Astrocyte of the hippocampus (primary cell): ENCODE data around the gene ACTL7B.
"Not testable (repeated sequence)": the region's sequence is repeated elsewhere in the genome, so short reads cannot be mapped to it uniquely, and the experiment has no call there.

ENCODE experiments used
- DNase-seq: peaks from one replicate; pipeline ENCODE4 v3.0.0; 2011; ENCODE audit warnings: low read depth, low spot score

The ACTL7B gene

DNA sequence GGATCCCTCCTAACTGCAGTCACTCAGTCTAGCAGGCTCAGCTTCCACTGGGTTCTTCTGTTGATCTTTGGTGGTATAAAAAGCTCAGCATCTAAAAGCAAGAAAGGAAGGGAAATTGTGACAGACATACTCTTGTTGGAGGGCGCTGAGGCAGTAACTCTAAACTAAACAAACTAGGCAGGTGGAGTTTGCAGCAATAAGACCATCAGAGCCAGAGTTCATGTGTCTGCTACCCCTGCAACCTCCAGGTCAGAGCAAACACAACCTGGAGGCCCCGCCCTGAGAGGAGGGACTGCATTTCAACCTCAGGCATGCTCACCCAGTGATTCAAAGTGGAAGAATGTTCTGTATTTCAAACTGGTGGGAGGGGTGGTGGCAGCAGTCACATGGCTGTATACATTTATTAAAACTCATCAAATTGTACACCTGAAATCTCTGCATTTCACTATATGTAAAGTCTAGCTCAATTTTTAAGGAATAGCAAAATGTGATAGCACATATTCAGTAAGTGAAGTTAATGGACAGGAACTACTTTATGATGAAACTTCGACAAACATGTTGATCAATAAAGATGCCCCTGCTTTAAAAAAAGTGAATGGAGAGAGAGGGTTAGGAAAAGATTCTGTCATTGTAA lies 13.4 kb upstream of the ACTL7B start:
- DNase-seq = peak; percentile 85

DNA sequence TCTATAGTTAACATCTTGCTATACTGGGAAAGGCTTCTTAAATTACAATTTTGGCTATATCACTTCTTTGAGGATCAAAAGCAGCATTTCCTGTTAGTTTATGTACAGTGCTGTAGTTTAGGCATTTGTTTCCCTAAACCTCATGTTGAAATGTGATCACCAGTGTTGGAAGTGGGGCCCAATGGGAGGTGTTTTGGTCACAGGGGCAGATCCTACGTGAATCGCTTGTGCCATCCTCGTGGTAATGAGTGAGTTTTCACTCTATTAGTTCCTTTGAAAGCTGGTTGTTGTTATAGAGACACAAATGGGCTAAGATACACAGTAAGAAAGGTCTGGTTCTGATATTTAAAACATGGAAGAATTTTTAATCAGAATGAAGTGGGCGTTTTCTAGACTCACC lies 12.0 kb upstream of the ACTL7B start:
- no peak for DNase-seq

DNA sequence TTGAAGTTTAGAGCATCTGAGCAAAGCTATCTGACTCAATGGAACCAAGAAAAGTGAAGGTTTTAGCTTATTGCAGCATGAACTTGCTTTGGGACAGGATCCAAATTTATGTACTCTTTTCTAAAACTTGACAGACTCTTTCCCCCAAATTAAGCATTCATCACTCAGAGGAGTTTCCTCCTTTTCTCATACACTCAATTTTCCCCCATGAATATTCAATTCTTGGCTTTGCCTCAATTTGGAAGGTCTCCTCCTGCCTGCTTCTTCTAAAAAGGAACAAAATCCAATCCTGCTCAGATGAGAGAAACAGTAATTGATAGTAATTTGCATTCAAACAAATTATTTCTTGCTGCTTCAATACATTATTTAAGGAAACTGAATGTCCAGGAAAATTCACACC lies 11.3 kb upstream of the ACTL7B start:
- DNase-seq = no peak

DNA sequence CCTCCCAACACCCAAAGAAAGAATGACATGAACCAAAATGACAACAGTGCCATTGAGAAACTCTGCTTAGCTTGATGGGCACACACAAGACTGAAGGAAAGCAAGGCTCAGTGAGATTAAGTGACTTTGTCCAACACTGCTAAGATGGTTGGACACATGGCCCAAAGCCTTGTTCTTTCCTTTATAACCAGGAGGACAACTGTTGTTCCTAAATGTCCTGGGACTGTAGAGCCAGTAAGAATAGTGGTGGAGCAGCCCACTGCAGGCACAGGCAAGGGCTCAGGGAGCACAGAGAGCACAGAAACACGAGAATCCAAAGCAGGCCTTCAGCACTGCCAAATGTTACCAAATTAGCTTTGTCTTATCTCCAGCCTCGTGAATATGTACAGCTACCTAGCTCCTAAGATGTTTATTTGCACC lies 10.2 kb upstream of the ACTL7B start:
- no peak for DNase-seq

DNA sequence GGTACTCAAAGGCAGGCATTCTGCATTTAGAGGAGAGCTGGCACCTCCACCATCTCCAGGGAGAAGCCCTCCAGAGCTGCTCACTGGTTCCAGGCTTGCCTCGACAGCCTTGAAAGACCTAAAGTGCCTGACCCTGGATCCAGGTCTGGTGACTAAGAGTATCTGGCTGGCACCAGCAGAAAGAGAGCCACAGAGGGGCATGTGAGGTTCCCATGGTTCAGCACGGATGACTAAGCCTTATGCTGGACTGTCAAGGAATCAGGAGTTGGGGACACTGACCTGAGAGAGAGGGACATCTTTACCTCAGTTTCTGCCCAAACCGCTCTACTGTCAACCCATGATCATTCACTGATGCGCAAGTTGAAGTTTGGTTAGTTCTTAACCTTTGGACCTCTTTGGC lies 9.3 kb upstream of the ACTL7B start:
- no peak for DNase-seq

DNA sequence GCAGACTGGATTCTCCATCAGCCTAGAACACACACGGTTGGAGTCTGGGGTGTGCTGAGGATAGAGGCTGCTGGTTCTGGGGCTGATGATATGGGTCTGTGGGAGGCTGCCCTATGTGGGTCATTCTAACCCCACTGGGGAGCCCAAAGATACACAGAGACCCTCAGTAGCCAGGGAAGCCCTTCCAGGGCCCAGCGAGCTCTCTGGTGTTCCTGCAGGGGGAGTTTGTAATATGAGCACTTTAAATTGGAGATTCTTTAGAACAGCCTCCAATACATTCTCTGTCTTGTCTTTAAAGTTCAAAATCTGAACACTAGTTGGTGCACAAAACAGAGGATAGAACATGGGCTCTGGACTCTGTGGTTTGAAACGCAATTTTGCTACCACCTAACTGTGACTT lies 8.7 kb upstream of the ACTL7B start:
- DNase-seq = no peak

DNA sequence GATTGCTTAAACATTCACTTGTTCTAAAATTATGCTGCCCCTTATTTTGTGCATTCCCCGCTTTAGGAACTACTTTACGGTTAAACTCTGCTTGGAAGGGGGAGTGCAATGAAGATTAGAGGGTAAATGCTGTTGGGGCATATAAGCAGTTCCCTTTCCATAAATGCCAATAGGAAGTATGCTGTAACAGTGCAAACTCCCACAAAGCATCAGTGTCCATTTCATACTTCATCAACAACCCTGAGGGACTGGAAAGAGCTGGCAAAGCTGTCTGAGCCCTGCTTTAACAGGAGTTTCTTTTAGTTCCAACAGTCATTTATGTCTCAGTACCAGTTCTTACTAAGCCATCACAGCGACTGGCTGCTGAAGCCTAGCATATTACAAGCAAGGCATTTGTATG lies 8.1 kb upstream of the ACTL7B start:
- no peak for DNase-seq

DNA sequence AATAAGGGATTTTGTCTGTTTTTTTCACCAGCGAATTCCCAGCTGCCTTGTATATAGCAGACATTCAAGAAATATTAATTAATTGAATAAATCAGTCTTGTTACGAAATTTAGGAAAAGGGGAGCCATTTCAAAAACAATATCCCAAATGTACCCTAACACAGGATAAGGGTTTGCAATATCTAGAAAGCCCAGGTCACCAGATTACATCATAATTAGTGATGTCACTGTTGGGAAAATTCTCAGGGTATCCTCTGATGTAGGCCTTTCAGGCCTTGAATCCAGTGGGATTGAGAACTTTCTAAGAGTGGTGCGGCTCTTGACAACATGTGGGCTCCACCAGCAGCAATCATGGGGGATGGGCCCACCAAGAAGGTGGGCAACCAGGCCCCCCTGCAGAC lies 6.2 kb upstream of the ACTL7B start, which contains the start of gene ACTL7A:
ACTL7A (plus strand) TSS at position 270 of the 400 bp plus-strand sequence; CDS start at position 327, 57 bp downstream.
- DNase-seq = no peak

DNA sequence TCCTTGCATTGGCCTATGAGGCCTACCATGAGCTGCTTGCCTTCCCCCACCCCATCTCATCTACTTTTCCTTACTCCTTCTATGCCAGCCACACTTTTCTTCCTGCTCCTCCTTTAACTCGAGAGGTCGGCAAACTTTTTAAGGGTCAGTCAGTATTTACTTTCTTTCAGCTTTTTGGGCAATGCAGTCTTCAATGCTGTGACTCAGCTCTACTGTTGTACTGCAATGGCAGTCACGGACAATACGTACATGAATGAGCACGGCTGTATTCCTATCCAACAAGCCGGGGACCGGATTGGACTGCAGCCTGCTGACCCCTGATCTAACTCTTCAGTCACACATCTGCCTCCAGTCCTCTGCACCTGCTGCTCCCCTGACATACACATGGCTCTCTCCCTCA lies 5.7 kb upstream of the ACTL7B start:
- DNase-seq = no peak

DNA sequence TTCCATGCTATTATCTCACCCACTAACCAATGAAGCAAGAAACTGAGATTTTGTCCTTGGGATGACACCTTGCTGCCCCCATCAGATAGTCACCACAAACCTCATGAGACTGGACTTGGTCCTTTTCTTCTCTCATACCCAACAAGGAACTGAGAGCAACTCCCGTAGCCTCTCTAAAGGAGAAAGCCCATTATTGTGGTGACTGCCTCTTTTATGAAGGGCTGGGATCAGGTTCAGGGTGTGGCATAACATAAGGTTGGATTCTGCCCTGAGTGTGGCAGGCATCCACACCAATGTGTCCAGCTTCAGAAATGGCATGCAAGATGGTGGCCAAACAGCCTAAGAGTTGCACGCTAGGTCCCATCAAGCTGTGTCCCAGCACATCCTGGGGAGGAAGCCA lies 5.0 kb upstream of the ACTL7B start:
- DNase-seq = no peak

DNA sequence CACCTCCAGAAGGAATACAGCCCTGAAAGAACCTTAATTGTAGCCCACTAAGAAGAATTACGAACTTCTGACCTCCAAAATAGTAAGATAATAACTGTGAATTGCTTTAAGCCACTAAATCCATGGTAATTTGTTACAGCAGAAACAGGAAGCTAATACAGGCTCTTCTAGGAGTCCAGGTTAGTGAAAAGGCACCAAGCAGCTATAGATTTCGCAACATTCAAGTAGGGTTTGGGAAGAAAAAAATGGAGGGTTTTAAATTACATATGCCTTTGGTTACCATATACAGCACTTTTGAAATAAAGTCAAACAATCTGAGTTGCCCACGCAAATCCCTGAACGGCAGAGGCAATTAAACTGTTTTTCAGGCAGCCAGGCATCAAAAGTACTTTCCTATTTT lies 4.6 kb upstream of the ACTL7B start:
- DNase-seq = no peak

DNA sequence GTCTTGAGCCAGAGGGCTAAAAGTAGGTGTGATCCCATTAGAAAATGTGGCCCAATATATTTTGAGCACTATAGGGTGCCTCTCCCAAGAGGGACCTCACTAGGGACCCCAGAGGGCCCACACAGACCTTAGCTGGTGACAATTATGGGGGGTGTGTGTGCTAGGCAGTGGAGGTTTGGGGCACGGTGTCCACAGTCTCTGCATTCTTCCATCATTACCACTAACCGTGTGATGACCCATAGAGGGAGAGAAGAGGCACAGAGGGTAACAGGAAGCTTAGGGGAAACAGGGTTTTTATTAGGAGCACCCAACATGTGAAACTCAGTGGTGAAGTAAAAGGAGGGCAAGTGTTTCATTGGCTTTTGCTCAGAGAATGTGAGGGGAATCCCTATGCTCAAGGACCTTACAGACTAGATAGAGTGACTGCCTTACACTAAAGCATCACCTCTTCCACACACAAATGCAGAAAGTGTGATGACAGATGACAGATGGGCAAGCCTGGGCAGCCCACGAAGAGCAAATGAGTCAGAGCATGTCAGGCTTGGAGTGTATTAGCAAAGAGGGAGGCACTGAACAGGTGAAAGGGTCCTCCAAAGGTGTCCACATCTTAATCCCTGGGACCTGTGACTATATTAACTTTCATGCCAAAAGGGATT lies 3.8 kb upstream of the ACTL7B start:
- no peak for DNase-seq

DNA sequence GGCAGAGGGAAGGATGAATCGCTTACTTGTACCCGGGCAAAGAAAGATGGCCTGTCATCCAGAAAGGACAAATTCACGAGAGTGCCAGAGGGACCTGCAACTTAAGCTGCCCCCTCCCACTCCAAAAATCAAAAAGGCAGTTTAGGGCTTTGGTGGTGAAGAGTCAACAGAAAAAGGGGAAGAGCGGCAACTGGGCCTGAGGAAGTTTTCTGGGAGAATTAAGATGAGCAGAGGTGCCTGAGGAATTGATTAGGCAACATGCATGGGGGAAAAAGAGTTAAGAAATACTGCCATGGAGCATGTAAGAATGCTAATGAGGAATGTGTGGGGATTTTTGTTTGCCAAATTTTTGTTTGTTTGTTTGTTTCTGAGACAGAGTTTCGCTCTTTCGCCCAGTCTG lies 1.8 kb upstream of the ACTL7B start:
- no peak for DNase-seq

DNA sequence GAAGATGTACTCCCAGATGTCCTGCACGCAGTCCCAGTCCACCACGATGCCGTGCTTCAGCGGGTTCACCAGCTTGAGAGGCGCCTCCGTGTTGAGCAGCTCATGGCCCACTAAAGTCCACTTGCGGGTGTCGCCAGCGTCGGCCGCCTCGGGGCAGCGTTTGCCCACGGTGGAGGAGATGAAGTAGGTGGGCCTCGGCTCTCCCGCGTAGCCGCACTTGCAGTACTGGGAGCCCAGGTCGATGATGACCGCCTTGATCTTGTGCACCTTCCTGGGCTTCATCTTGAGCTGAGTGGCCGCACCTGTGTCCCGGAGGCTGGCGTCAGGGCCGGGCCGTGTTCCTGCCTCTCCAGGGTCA lies 278 bp downstream of the ACTL7B start:
- no peak for DNase-seq

DNA sequence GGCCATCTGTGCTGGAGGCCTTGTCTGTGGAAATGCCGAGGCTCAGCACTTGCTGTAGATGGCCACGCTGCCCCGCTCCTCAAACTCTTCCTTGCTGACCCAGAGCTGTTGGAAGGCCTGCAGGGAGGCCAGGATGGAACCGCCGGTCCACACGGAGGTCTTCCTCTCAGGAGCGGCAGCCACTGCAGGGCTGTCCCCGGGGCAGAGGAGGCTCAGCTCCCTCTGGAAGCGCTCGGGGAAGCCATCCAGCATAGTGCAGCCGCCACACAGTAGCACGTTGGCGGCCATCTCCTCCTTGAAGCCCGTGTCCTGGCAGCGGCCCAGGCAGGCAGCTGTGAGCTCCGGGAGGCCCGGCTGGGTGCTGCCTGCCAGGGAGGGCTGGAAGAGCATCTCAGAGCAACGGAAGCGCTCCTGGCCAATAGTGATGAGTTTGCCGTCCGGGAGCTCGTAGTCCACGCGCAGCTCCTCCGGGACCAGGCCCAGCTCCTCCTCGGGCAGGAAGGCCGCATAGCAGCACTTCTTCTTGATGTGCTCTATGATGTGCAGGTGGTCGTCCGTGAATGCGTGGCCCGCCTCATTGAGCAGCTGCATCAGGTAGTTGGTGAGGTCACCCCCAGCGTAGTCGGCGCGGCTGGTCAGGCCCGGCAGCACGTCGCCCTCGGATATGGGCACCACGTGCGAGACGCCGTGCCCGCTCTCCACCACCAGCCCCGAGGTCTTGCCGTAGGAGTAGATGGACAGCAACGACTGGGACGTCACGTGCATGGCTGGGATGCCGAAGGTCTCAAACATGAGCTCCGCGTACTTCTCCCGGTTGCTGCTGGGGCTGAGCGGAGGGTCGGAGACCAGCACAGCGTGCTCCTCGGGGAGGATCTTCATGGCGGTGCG lies 901 bp downstream of the ACTL7B start:
- DNase-seq = no peak

DNA sequence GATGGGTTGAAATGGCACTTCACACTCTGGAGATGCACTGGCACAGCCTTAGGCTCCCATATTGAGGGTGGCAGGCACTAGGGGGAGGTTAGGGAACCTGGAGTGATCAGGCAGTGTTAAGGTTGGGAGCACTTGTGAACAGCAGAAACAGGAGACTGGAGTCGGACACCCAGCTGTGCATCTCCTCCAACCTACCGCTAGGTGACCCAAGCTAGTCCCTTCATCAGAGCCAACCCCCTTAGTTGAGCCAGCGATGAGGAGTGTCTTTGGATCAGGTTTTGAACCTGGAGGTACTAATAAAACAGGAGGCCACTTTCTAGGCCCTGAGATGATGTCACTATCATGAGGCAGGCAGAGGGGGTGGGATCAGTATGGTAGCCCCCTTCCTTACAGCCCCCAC lies 1.7 kb downstream of the ACTL7B start:
- DNase-seq = no peak

DNA sequence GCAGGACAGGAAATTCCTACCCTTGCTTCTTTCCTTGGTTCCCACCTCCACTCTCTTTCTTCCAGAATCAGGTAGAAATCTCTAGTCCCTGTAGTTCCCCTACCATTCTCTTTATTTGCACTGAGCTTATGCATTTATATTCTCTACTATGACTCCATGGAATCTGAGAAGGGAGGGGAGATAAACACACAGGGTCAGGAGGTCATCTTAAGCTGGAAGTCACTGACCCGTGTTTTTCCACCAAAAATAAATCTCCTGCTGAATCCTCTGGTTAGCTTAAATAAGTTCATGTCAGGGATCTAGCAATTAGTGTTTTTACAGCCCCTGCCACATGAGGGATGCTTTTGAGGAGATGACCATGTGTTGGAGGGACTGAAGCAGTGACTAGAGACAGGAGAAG lies 3.7 kb downstream of the ACTL7B start:
- DNase-seq = no peak

DNA sequence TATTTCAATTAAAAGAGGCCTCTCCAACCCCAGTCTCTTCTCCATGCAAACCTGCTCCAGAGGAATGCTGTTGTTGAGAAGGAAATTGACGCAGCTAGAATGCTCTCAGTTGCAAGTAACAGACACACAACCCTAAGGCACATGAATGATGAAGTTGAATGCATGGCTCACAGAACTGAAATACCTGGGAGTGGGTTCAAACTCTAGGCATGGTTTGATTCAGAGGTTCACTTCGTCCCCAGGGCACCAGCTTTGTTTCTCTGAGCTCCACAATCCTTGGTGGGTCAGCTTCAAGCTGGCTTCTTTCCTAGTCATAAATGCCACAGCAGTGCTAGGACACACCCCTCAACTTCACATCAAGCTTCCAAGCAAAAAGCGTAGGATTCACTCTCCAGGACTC lies 4.6 kb downstream of the ACTL7B start:
- DNase-seq = no peak

DNA sequence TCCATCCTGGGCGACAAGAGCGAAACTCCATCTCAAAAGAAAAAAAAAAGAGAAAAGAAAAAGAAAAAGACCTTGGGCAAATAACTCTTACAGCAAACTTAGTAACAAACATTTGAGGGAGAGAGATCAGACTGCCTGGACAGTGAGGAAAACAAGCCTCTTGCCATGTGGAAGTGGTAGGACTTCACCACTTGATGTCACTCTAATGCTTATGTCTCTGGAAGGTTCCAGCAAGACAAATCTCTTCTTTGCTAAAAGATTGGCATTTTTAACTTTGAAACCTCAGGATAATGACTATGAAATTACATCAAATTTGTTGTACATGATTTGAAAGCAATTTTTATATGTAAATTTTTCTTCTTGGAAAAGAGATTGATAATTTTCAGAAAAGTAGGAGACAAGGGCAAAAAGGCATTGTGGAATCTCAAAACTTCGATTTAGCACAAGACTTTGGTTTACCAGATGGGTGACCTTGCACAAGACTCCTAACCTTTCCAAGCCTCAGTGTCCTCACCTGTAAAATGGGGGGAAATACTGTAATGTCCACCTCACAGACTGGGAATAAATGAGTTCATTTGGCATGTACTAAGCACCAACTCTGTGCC lies 5.4 kb downstream of the ACTL7B start:
- DNase-seq = peak; percentile 39

DNA sequence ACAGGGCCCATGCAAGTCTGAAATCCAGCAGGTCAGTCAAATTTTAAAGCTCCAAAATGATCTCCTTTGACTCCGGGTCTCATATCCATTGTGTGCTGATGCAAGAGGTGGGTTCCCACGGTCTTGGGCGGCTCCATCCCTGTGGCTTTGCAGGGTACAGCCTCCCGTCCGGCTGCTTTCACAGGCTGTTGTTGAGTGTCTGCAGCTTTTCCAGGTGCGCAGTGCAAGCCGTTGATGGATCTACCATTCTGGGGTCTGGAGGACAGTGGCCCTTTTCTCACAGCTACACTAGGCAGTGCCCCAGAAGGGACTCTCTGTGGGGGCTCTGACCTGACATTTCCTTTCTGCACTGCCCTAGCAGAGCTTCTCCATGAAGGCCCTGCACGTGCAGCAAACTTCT lies 7.5 kb downstream of the ACTL7B start:
- DNase-seq = not testable (repeated sequence)

DNA sequence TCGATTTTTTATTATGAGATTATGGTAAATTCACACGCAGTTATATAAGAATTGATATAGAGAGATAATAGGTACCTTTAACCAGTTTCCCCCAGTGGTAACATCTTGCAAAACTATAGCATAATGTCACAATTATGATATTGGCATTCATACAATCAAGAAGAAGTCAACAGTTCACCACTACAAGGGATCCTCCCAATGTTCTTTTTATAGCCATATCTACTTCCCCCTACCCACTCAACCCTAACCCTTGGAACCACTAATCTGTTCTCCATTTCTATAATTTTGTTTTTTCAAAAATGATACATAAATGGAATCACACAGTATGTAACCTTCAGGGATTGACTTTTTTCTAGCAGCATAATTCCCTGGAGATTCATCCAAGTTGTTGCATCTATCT lies 9.8 kb downstream of the ACTL7B start:
- DNase-seq = no peak

DNA sequence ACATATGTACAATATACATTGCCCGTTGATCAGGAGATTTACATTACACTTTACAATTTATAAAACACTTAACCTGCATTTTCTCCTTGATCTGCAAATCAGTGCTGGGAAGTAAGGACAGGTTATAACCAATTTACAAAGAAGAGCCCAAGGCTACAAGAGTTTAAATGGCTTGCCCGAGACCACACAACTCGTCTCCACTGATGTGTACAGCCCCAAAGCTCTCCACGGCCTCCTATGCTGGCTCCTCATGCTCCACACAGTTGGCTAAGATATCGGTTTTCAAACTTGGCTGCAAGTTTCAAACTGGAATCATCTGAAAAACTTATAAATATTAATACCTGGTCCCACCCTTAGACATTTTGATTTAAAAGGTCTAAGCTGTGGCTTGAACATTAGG lies 10.3 kb downstream of the ACTL7B start:
- DNase-seq = no peak
